ENCODE results near the gene CLDN3.

GRCh38 chr7:73778801-73779389 lies 8.8 kb upstream of the CLDN3 start:
- TF ChIP-seq EP300 (IDR thresholded peaks at IDR 0.05) (no peak), CTCF (IDR thresholded peaks at IDR 0.05) (no peak), POLR2A (IDR thresholded peaks at IDR 0.05; ENCODE audit: low read depth) (no peak), POLR2AphosphoS5 (IDR thresholded peaks at IDR 0.05) (no peak)
